ENCODE measurements around the gene ALX4. TPM values are rescaled to one million over a fixed set of nuclear protein-coding genes. Genes with fewer than 3 reads are reported as not detected.

Gene ALX4
- total RNA-seq, 4 donors from 2014 or later = not detected

GRCh38 chr11:44275961-44276550, 33.9 kb downstream of the ALX4 start:
- no peak for DNase-seq
- no peak overlapping the region for H3K27ac ChIP-seq
- no peaks in the 10 kb centered on the region for H3K27me3 ChIP-seq
- no peaks in the 10 kb centered on the region for H3K4me1 ChIP-seq
- TF ChIP-seq POLR2A (IDR thresholded peaks at IDR 0.05) = no peak
- no peak for TF ChIP-seq CTCF (IDR thresholded peaks at IDR 0.05)
- H3K9me3 ChIP-seq = no peaks in the 10 kb centered on the region
- H3K4me3 ChIP-seq = no peak overlapping the region
- H3K36me3 ChIP-seq = no peaks in the 10 kb centered on the region

GRCh38 chr11:44275241-44275640, 34.7 kb downstream of the ALX4 start:
- H3K4me3 ChIP-seq = no peak overlapping the region
- no peaks in the 10 kb centered on the region for H3K4me1 ChIP-seq
- DNase-seq = no peak
- no peaks in the 10 kb centered on the region for H3K27me3 ChIP-seq
- no peak overlapping the region for H3K27ac ChIP-seq
- H3K36me3 ChIP-seq = no peaks in the 10 kb centered on the region
- H3K9me3 ChIP-seq = no peaks in the 10 kb centered on the region
- TF ChIP-seq CTCF (IDR thresholded peaks at IDR 0.05) = no peak
- TF ChIP-seq POLR2A (IDR thresholded peaks at IDR 0.05) = no peak

- H3K9me3 ChIP-seq = no peaks in the 10 kb centered on the region
- no peaks in the 10 kb centered on the region for H3K27me3 ChIP-seq
- no peak overlapping the region for H3K4me3 ChIP-seq
- no peaks in the 10 kb centered on the region for H3K4me1 ChIP-seq
- DNase-seq = no peak
- TF ChIP-seq POLR2A (IDR thresholded peaks at IDR 0.05) (no peak), CTCF (IDR thresholded peaks at IDR 0.05) (no peak)
- H3K27ac ChIP-seq = no peak overlapping the region
- no peaks in the 10 kb centered on the region for H3K36me3 ChIP-seq
Measured at GRCh38 chr11:44274404-44274803, 35.5 kb downstream of the ALX4 start.

- H3K27ac ChIP-seq = no peak overlapping the region
Measured at GRCh38 chr11:44271286-44271685, 38.7 kb downstream of the ALX4 start.

GRCh38 chr11:44270403-44271273, 39.3 kb downstream of the ALX4 start:
- DNase-seq = peak in 1 of 3 donors; percentile 36
- H3K36me3 ChIP-seq = no peaks in the 10 kb centered on the region
- H3K27me3 ChIP-seq = no peaks in the 10 kb centered on the region
- H3K4me1 ChIP-seq = no peaks in the 10 kb centered on the region
- H3K27ac ChIP-seq = no peak overlapping the region
- TF ChIP-seq POLR2A (IDR thresholded peaks at IDR 0.05) (no peak), CTCF (IDR thresholded peaks at IDR 0.05) (no peak)
- no peak overlapping the region for H3K4me3 ChIP-seq
- no peaks in the 10 kb centered on the region for H3K9me3 ChIP-seq

More at GRCh38 chr11:44271286-44271685, 38.7 kb downstream of the ALX4 start:
- no peaks in the 10 kb centered on the region for H3K27me3 ChIP-seq
- TF ChIP-seq CTCF (IDR thresholded peaks at IDR 0.05) (no peak), POLR2A (IDR thresholded peaks at IDR 0.05) (no peak)
- no peak for DNase-seq
- no peaks in the 10 kb centered on the region for H3K4me1 ChIP-seq
- no peaks in the 10 kb centered on the region for H3K36me3 ChIP-seq
- H3K9me3 ChIP-seq = no peaks in the 10 kb centered on the region
- H3K4me3 ChIP-seq = no peak overlapping the region

Measured in Peyer's patch (tissue), 4 donors.